ENCODE results near the gene HTR2C. TPM values are rescaled to one million over a fixed set of nuclear protein-coding genes. Genes with fewer than 3 reads are reported as not detected.
"Not testable (repeated sequence)": the region's sequence is repeated elsewhere in the genome, so short reads cannot be mapped to it uniquely, and the experiment has no call there.

The HTR2C gene
- total and polyA plus RNA-seq, 3 donors from 2014 or later = 0.08 to 0.31 (median 0.12) TPM

DNA sequence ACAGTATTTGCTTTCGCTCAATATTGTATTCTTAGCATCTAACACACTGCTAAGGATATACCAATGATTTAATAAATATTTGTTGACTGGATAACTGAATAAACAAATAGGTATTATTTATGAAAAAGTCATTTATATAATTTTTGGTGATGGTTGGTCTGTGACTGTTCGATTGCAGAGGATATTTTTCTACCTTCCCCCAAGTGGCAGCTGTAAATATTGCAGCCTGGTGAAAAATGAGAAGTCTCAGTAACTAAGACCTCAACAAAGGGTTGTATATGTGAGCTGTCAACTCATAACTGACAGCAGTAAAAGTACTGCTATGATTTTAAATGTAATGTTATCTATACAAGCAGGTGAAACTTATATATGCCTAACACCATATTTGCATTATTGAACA lies 36.0 kb downstream of the HTR2C start:
- intact Hi-C loops (cut with DNase I; ENCODE audit: low total_unique reads) = no loop called here
- H3K4me3 ChIP-seq = no peak overlapping the region
- H3K9me3 ChIP-seq = no peaks in the 10 kb centered on the region
- no peak for DNase-seq
- H3K27me3 ChIP-seq = no peaks in the 10 kb centered on the region
- TF ChIP-seq, protein P1, sequence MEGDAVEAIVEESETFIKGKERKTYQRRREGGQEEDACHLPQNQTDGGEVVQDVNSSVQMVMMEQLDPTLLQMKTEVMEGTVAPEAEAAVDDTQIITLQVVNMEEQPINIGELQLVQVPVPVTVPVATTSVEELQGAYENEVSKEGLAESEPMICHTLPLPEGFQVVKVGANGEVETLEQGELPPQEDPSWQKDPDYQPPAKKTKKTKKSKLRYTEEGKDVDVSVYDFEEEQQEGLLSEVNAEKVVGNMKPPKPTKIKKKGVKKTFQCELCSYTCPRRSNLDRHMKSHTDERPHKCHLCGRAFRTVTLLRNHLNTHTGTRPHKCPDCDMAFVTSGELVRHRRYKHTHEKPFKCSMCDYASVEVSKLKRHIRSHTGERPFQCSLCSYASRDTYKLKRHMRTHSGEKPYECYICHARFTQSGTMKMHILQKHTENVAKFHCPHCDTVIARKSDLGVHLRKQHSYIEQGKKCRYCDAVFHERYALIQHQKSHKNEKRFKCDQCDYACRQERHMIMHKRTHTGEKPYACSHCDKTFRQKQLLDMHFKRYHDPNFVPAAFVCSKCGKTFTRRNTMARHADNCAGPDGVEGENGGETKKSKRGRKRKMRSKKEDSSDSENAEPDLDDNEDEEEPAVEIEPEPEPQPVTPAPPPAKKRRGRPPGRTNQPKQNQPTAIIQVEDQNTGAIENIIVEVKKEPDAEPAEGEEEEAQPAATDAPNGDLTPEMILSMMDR (IDR thresholded peaks at IDR 0.05) = peak in 2 of 3 experiments; percentile 7 to 28
- TF ChIP-seq POLR2A (IDR thresholded peaks at IDR 0.05) = no peak
- H3K36me3 ChIP-seq (ENCODE audit: low read depth, missing control alignments) = no peaks in the 10 kb centered on the region
- WGBS, 2 donors = 69 to 71% methylated on average over 2 of the region's 2 CpGs
- no peak overlapping the region for H3K27ac ChIP-seq
- no peaks in the 10 kb centered on the region for H3K4me1 ChIP-seq

DNA sequence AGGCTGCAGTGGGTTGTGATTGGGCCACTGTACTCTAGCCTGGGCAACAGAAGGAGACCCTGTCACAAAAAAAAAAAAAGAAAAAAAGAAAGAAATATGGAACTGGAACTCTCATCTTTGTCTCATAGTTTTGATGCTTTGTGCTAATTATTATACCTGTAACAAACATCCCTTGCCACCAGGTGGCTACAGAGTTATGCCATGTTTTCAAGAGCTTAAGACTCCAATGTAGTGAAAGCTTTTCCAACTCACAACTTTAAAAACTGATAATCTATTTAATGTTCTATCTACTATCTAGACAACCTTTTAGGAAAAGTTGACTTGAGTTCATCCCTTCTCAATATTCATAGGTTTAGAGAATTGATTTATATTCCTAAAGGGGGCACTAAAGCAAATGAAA lies 42.4 kb downstream of the HTR2C start:
- intact Hi-C loops (cut with DNase I; ENCODE audit: low total_unique reads) = no loop called here
- no peak overlapping the region for H3K27ac ChIP-seq
- no peak for TF ChIP-seq POLR2A (IDR thresholded peaks at IDR 0.05)
- TF ChIP-seq, protein P1 (IDR thresholded peaks at IDR 0.05) = no peak
- no peak overlapping the region for H3K4me3 ChIP-seq
- no peaks in the 10 kb centered on the region for H3K9me3 ChIP-seq
- no peak for DNase-seq
- no peaks in the 10 kb centered on the region for H3K4me1 ChIP-seq
- no peaks in the 10 kb centered on the region for H3K36me3 ChIP-seq (ENCODE audit: low read depth, missing control alignments)
- H3K27me3 ChIP-seq = no peaks in the 10 kb centered on the region

DNA sequence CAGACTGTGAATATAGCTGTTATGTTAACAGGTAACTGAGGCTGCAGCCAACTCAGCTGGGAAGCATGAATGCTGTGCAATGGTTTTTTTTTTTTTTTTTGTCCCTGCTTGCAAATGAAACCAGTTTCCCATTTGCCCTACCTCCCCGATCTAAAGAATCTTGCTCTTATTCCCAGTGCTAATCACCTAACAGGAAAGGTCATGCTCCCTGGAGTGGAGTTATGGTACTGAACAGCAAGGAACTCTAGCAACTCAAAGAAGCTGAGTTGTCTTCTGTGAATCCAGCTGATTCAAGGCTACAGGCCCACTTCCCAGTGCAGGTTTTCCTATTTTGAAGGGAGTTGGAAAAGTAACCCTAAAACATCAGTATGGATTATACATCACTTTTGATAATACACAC lies 52.1 kb downstream of the HTR2C start:
- no peaks in the 10 kb centered on the region for H3K4me1 ChIP-seq
- DNase-seq = no peak
- no peak overlapping the region for H3K4me3 ChIP-seq
- WGBS, 2 donors = 67 to 75% methylated on average over 1 of the region's 1 CpG
- no peaks in the 10 kb centered on the region for H3K36me3 ChIP-seq (ENCODE audit: low read depth, missing control alignments)
- H3K27me3 ChIP-seq = no peaks in the 10 kb centered on the region
- H3K9me3 ChIP-seq = no peaks in the 10 kb centered on the region
- H3K27ac ChIP-seq = no peak overlapping the region
- intact Hi-C loops (cut with DNase I; ENCODE audit: low total_unique reads) = no loop called here
- TF ChIP-seq, protein P1 (IDR thresholded peaks at IDR 0.05) = no peak
- TF ChIP-seq POLR2A (IDR thresholded peaks at IDR 0.05) = no peak

DNA sequence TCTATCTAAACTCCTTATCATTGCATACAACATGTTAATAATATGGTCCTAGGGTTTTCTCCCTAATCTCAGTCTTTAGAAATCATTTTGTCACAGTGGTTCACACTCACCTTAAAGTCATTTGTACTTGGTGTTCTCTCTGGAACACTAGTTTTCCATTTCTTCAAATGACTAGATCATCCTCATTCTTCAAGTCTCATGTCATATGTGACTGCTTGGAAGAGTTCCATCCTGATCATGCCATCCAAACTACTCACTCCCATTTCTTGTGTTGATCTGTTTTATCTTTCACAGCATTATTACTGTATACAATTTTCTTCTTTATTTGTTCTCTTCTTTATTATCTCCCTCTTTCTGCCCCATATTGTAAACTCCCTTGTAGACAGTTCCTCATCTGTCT lies 66.5 kb downstream of the HTR2C start:
- H3K36me3 ChIP-seq (ENCODE audit: low read depth, missing control alignments) = no peaks in the 10 kb centered on the region
- no peaks in the 10 kb centered on the region for H3K9me3 ChIP-seq
- no peak for DNase-seq
- H3K4me1 ChIP-seq = no peaks in the 10 kb centered on the region
- intact Hi-C loops (cut with DNase I; ENCODE audit: low total_unique reads) = no loop called here
- H3K27ac ChIP-seq = no peak overlapping the region
- no peak overlapping the region for H3K4me3 ChIP-seq
- TF ChIP-seq, protein P1 (IDR thresholded peaks at IDR 0.05) = no peak
- TF ChIP-seq POLR2A (IDR thresholded peaks at IDR 0.05) = no peak
- H3K27me3 ChIP-seq = no peaks in the 10 kb centered on the region

DNA sequence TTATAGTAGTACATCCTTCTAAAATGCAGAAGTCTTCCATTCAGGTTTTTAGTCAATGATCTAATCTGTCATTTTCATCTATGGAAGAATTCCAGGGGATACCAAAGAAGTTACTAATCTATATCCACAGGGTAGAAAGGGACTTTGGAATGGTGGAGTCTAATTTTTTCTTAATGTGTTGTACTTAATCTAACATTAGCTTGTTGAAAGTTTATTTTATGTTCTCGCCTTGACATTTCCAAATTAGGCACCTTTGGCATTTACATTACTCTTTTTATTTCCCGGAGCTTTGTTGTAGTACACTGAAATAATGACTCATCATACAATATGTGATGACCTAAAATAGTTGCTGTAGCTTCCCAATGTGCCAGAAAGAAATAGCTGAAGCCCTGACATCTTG lies 91.5 kb downstream of the HTR2C start:
- no peak for DNase-seq
- H3K27me3 ChIP-seq = no peaks in the 10 kb centered on the region
- H3K4me1 ChIP-seq = no peaks in the 10 kb centered on the region
- intact Hi-C loops (cut with DNase I; ENCODE audit: low total_unique reads) = no loop called here
- WGBS, 2 donors = 56 to 81% methylated on average over 2 of the region's 2 CpGs
- TF ChIP-seq, protein P1 (IDR thresholded peaks at IDR 0.05) = no peak
- no peak for TF ChIP-seq POLR2A (IDR thresholded peaks at IDR 0.05)
- no peak overlapping the region for H3K4me3 ChIP-seq
- no peaks in the 10 kb centered on the region for H3K9me3 ChIP-seq
- no peak overlapping the region for H3K27ac ChIP-seq
- H3K36me3 ChIP-seq (ENCODE audit: low read depth, missing control alignments) = no peaks in the 10 kb centered on the region

DNA sequence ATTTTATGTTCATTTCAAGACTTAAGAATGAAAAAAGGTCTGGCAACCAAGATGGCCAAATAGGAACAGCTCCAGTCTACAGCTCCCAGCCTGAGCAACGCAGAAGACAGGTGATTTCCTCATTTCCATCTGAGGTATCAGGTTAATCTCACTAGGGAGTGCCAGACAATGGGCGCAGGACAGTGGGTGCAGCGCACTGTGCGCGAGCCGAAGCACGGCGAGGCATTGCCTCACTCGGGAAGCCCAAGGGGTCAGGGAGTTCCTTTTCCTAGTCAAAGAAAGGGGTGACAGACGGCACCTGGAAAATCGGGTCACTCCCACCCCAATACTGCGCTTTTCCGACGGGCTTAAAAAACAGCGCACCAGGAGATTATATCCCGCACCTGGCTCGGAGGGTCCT lies 116.6 kb downstream of the HTR2C start:
- H3K4me1 ChIP-seq; H3K27ac ChIP-seq; H3K27me3 ChIP-seq; H3K36me3 ChIP-seq (ENCODE audit: low read depth, missing control alignments); intact Hi-C loops (cut with DNase I; ENCODE audit: low total_unique reads); DNase-seq; H3K9me3 ChIP-seq; H3K4me3 ChIP-seq: not testable (repeated sequence)
- WGBS, 2 donors = 97 to 98% methylated on average over 10 to 15 of the region's 17 CpGs

Measured in testis (tissue), 3 donors.